ENCODE measurements around the gene GNAQ.
A peak's percentile ranks its signal among the peaks of the same experiment; 100 is the strongest.

GNAQ gene

GRCh38 chr9:77833561-77834429, 197.8 kb downstream of the GNAQ start:
- DNase-seq = no peak

GRCh38 chr9:77832639-77833038, 199.0 kb downstream of the GNAQ start:
- DNase-seq = no peak

- DNase-seq = no peak
Measured at GRCh38 chr9:77831781-77832180, 199.8 kb downstream of the GNAQ start.

- DNase-seq = no peak
Measured at GRCh38 chr9:77830618-77831285, 200.9 kb downstream of the GNAQ start.

- DNase-seq = no peak
Measured at GRCh38 chr9:77829420-77829819, 202.2 kb downstream of the GNAQ start.

GRCh38 chr9:77827104-77827784, 204.4 kb downstream of the GNAQ start:
- no peak for DNase-seq

- DNase-seq = no peak
Measured at GRCh38 chr9:77826621-77827020, 205.0 kb downstream of the GNAQ start.

DNA sequence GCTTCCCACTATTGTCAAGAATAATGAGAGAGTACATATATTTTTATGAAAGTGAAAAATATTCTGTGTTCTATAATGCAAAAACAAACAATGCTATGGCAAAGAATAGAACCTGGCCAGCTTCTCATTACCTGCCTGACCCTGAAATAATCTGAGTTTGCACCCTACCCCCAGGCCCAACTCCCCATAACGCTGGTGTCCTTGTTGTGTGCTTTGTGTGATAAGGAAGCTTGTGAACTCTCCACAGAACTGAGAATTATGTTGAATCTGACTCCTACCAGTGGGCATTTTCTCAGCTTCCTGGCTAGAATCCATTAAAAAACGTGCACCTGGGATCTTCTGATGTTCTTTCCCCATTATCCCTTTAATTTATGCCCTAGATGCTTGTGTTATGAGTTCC, 205.5 kb downstream of the GNAQ start:
- DNase-seq = no peak

- no peak for DNase-seq
Measured at GRCh38 chr9:77825361-77825760, 206.2 kb downstream of the GNAQ start.

- DNase-seq = no peak
Measured at GRCh38 chr9:77820293-77820954, 211.2 kb downstream of the GNAQ start.

DNA sequence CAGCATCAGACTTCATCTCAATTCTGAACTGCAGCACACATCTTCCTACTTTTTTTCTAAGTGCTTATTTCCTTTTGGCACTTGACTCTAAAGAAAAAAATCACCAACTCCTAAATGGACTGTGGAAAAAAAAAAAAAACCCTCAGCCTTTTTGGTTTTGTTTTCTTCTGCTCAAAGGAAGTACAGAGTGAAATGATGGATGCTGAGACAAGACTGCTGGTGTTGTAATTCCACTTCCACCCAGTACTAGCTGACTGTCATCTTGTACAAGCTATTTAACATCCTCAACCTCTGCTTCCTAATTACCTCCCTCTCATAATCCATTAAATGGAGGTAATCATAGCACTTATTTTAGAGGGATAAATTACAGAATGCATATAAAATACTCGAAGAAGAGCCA, 212.0 kb downstream of the GNAQ start:
- no peak for DNase-seq

- DNase-seq = peak in 1 of 2 experiments; percentile 22
Measured at GRCh38 chr9:77817590-77818311, 213.9 kb downstream of the GNAQ start.

DNA sequence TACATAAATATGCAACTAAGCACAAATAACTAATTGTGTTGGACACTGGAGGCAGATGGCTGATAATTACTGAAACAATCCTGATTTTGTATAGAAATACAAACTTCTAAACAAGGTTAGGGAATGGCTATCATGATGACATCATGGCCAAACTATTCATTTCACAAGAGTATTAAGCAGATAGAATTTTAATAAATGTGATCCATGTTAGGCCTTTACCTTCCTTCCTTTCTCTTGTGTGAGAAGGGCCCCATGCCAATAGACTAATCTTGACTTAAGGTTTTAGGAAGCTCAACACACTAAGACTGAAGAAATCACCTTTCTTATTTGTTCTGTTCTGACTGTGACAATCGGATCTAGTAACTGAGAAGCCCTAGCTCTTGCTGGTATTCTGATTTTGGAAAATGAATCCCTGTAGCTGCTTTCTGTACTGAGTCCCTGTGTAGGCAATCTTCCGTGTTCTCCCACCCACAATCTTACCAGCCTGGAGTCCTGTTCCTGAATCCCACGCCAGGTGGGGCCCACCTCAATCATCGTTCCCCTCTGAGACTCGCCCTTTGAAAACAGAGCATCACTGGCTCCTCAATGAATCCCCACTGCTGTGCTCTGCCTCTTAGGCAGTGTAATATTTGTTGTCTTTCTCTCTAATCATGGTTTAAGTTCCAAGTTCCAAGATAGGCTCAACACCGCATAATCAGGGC, 214.8 kb downstream of the GNAQ start:
- DNase-seq = no peak

DNA sequence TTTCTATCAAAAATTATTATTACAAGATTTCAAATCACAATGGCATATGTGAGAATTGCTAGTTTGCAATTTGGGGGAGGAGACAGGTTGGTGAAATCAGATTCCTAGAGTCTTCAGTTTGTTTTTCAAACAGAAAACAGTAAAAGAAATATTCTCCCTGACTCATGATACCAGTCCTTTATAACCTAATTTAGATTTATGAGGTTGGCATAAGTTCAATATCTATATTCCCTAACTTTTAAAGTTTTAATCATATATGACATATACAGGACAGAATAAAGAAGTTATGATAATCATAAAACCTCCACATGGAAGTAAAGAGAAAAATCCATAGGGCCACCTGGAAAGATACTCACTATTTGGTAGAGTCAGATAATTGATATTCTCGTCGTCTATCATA, 216.4 kb downstream of the GNAQ start:
- no peak for DNase-seq

DNA sequence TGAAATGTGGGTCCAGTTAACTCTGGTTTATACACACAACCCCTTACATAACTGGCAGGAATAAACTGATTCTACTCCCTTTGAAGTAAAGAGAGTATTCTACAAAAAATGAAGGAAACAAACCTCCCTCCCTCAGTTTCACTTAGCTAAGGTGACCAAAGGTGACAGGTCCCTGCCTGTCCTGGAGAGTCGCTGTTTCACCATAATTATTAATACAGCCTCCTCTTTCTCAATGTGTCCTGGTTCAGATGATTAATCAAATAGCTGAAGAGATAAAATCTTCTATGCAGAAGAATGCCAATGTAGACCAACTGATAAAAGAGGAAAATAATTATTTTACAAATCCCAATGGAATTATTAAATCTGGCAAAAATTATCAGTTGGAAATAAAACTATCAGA, 219.8 kb downstream of the GNAQ start:
- DNase-seq = no peak

- no peak for DNase-seq
Measured at GRCh38 chr9:77810637-77811119, 220.9 kb downstream of the GNAQ start.

- no peak for DNase-seq
Measured at GRCh38 chr9:77810047-77810446, 221.6 kb downstream of the GNAQ start.

GRCh38 chr9:77809552-77809951, 222.1 kb downstream of the GNAQ start:
- no peak for DNase-seq

GRCh38 chr9:77808751-77809081, 222.9 kb downstream of the GNAQ start:
- DNase-seq = no peak

DNA sequence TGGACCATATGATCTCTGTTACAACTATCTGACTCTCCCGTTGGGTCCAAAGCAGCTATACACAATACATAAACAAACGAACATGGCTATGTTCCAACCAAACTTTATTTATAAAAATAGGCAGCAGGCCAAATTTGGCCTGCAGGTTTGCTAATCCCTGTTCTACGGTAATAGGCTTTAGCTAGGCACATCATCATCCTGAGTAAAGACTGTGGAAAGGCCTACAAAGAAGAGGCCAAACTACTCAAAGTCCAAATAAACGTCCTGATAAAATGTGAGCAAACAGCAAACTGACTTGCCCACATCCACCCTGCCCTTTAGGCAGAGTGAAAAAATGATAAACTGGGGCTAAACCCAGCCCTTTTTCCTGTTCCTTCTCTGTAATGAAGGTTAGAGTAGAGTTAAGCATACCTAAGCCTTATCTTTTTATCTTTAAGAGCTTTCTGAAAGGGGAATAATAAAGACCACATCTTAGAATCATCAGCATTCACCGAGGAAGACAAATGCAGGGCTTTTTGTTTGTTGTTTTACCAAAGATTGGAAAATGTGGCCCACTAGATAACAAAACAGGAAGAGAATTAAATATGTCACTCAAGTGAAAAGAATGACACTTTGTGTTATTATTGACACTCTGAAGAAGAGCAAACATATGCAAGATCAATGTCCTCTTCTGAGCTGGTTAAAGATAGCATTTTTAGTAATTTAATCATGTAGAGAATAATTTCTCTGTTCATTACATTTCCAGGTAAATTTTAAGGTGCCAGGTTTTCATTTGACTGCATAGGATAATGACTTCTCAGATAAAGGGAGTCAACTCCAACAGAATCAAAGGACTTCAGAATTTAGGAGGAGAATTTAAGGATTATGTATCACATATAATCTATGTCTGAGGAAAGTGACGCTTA, 223.5 kb downstream of the GNAQ start:
- DNase-seq = no peak

- no peak for DNase-seq
Measured at GRCh38 chr9:77807281-77807683, 224.3 kb downstream of the GNAQ start.

All from NCI-H526 (cell line).